Brain microvascular endothelial cell (primary cell): Measurements from ENCODE around the gene MRPS18B.

ENCODE experiments used
- DNase-seq: peaks from one replicate; pipeline ENCODE4 v3.0.0-alpha.2; 2020
- H3K27ac ChIP-seq: fragments of 250-450 bp; sonication (Bioruptor Pico); 2 replicates; pipeline ENCODE4 v1.5.1; 2020; ENCODE audit warnings: mild to moderate bottlenecking, moderate library complexity
- H3K27me3 ChIP-seq: fragments of 250-450 bp; sonication (Bioruptor Pico); replicated peaks from 2 replicates; pipeline ENCODE4 v1.5.1; 2020; ENCODE audit warnings: mild to moderate bottlenecking
- H3K36me3 ChIP-seq: fragments of 250-450 bp; sonication (Bioruptor Pico); replicated peaks from 2 replicates; pipeline ENCODE4 v1.5.1; 2020; ENCODE audit warnings: mild to moderate bottlenecking
- H3K4me3 ChIP-seq: 2 replicates; pipeline ENCODE4 v1.5.1; 2011; ENCODE audit warnings: low read depth, mild to moderate bottlenecking, control low read depth, low read length, moderate library complexity
- CTCF ChIP-seq: IDR thresholded peaks from 2 replicates; pipeline ENCODE4 v1.5.1; 2011; ENCODE audit warnings: low read depth, mild to moderate bottlenecking, moderate library complexity, low read length, control low read depth, inconsistent platforms; ENCODE audit errors: missing control alignments
- in situ Hi-C: cut with HindIII; loops from 2 replicates; pipeline ENCODE4 v1.10.0; 2017; ENCODE audit warnings: low sequenced_read_pairs, low pct_ligation_motif_present

MRPS18B gene

GRCh38 chr6:30616811-30617564 lies 652 bp upstream of the MRPS18B start, which contains the start of gene PPP1R10:
Gene PPP1R10 (minus strand): TSS chr6:30617243. CDS start chr6:30609944, 7,299 bp downstream.
- H3K27ac ChIP-seq: peak within 1 kb of the TSS; percentile 99
- H3K27me3 ChIP-seq: no peaks in the 10 kb centered on the region
- DNase-seq: peak; percentile 100
- in situ Hi-C loops: no loop called here
- no peak for TF ChIP-seq CTCF
- peaks cover 29% of the 10 kb centered on the region for H3K36me3 ChIP-seq
- H3K4me3 ChIP-seq: peak within 1 kb of the TSS; percentile 96

GRCh38 chr6:30618270-30618797 lies 694 bp downstream of the MRPS18B start:
- peaks cover 36% of the 10 kb centered on the region for H3K36me3 ChIP-seq
- in situ Hi-C loops: no loop called here
- DNase-seq: no peak

GRCh38 chr6:30619561-30619960 lies 1.9 kb downstream of the MRPS18B start:
- in situ Hi-C loops: no loop called here
- peaks cover 42% of the 10 kb centered on the region for H3K36me3 ChIP-seq
- H3K4me3 ChIP-seq: no peak overlapping the region
- TF ChIP-seq CTCF: no peak
- H3K27me3 ChIP-seq: no peaks in the 10 kb centered on the region
- H3K27ac ChIP-seq: no peak overlapping the region
- DNase-seq: no peak

More at GRCh38 chr6:30618270-30618797, 694 bp downstream of the MRPS18B start:
- no peak for TF ChIP-seq CTCF
- peak overlapping the region; percentile 61 for H3K4me3 ChIP-seq
- peak overlapping the region; percentile 99 for H3K27ac ChIP-seq
- no peaks in the 10 kb centered on the region for H3K27me3 ChIP-seq

GRCh38 chr6:30625511-30625910 lies 7.9 kb downstream of the MRPS18B start:
- TF ChIP-seq CTCF: no peak
- Histone ChIP-seq H3K27ac (no peak overlapping the region), H3K36me3 (peaks cover 33% of the 10 kb centered on the region), H3K4me3 (no peak overlapping the region), H3K27me3 (no peaks in the 10 kb centered on the region)
- in situ Hi-C loops: no loop called here
- no peak for DNase-seq

- in situ Hi-C loops: no loop called here
- peaks cover 29% of the 10 kb centered on the region for H3K36me3 ChIP-seq
- peak within 1 kb of the TSS; percentile 78 for H3K4me3 ChIP-seq
Measured at GRCh38 chr6:30626484-30627366, 9.1 kb downstream of the MRPS18B start, which contains the start of gene ATAT1. Gene ATAT1 (plus strand): TSS chr6:30626874.

More at GRCh38 chr6:30626484-30627366, 9.1 kb downstream of the MRPS18B start, which contains the start of gene ATAT1:
- Histone ChIP-seq H3K27me3 (no peaks in the 10 kb centered on the region), H3K27ac (peak within 1 kb of the TSS; percentile 77)
- peak; percentile 78 for DNase-seq
- TF ChIP-seq CTCF: peak; percentile 65
